Measurements from ENCODE around the gene GCNT2.

- TF ChIP-seq POLR2A (IDR thresholded peaks at IDR 0.05; ENCODE audit: low read depth) (no peak), CTCF (IDR thresholded peaks at IDR 0.05) (no peak)
Observed at GRCh38 chr6:10658910-10659698, 138.0 kb downstream of the GCNT2 start.
